HUES48 (cell line): Measurements from ENCODE around the gene TNS3.

Experiments
- H3K27ac ChIP-seq: one replicate; pipeline ENCODE4 v1.7.0; 2013; ENCODE audit warnings: low read depth, low read length, inconsistent platforms
- H3K27me3 ChIP-seq: 2 replicates; pipeline ENCODE4 v1.6.1; 2013; ENCODE audit warnings: mild to moderate bottlenecking, low read length; ENCODE audit not compliant: control insufficient read depth, insufficient read depth
- H3K36me3 ChIP-seq: 2 replicates; pipeline ENCODE4 v1.6.1; 2013; ENCODE audit warnings: low read length; ENCODE audit not compliant: control insufficient read depth, insufficient read depth
- H3K4me1 ChIP-seq: 2 replicates; pipeline ENCODE4 v1.6.1; 2013; ENCODE audit warnings: mild to moderate bottlenecking, low read length; ENCODE audit not compliant: control insufficient read depth, insufficient read depth
- H3K4me3 ChIP-seq: 2 replicates; pipeline ENCODE4 v1.5.1; 2013; ENCODE audit warnings: mild to moderate bottlenecking, low read depth, low read length
- H3K9ac ChIP-seq: 2 replicates; pipeline ENCODE4 v1.6.1; 2013; ENCODE audit warnings: mild to moderate bottlenecking, low read depth, low read length, moderate library complexity
- H3K9me3 ChIP-seq: 2 replicates; pipeline ENCODE4 v1.6.1; 2013; ENCODE audit warnings: low read length; ENCODE audit not compliant: control insufficient read depth, insufficient read depth

TNS3 gene

GRCh38 chr7:47327346-47327697 is 254.6 kb downstream of the TNS3 start:
- no peak overlapping the region for H3K9ac ChIP-seq
- H3K4me3 ChIP-seq: no peak overlapping the region
- H3K4me1 ChIP-seq: peaks cover 32% of the 10 kb centered on the region

GRCh38 chr7:47326808-47327207 is 255.1 kb downstream of the TNS3 start:
- H3K27ac ChIP-seq: peak overlapping the region; percentile 93
- H3K4me3 ChIP-seq: no peak overlapping the region
- H3K27me3 ChIP-seq: no peaks in the 10 kb centered on the region
- H3K36me3 ChIP-seq: no peaks in the 10 kb centered on the region
- H3K9me3 ChIP-seq: no peaks in the 10 kb centered on the region
- H3K4me1 ChIP-seq: peaks cover 27% of the 10 kb centered on the region
- no peak overlapping the region for H3K9ac ChIP-seq

More at GRCh38 chr7:47327346-47327697, 254.6 kb downstream of the TNS3 start:
- Histone ChIP-seq H3K36me3 (no peaks in the 10 kb centered on the region), H3K27me3 (no peaks in the 10 kb centered on the region), H3K9me3 (no peaks in the 10 kb centered on the region), H3K27ac (peak overlapping the region; percentile 93)

- H3K27me3 ChIP-seq: no peaks in the 10 kb centered on the region
- no peak overlapping the region for H3K27ac ChIP-seq
- H3K9me3 ChIP-seq: no peaks in the 10 kb centered on the region
- no peak overlapping the region for H3K4me3 ChIP-seq
- no peaks in the 10 kb centered on the region for H3K36me3 ChIP-seq
- H3K9ac ChIP-seq: no peak overlapping the region
- peaks cover 22% of the 10 kb centered on the region for H3K4me1 ChIP-seq
Measured at GRCh38 chr7:47326220-47326619, 255.7 kb downstream of the TNS3 start.

- peaks cover 22% of the 10 kb centered on the region for H3K4me1 ChIP-seq
- no peak overlapping the region for H3K4me3 ChIP-seq
- no peak overlapping the region for H3K27ac ChIP-seq
- H3K9ac ChIP-seq: no peak overlapping the region
- H3K27me3 ChIP-seq: no peaks in the 10 kb centered on the region
- no peaks in the 10 kb centered on the region for H3K9me3 ChIP-seq
- H3K36me3 ChIP-seq: no peaks in the 10 kb centered on the region
Measured at GRCh38 chr7:47325337-47325736, 256.6 kb downstream of the TNS3 start.

GRCh38 chr7:47323904-47324303 is 258.0 kb downstream of the TNS3 start:
- Histone ChIP-seq H3K9ac (no peak overlapping the region), H3K27me3 (no peaks in the 10 kb centered on the region), H3K27ac (no peak overlapping the region), H3K4me1 (peaks cover 22% of the 10 kb centered on the region), H3K36me3 (peaks cover 2% of the 10 kb centered on the region; the same call in 1 of the 2 replicates), H3K9me3 (no peaks in the 10 kb centered on the region), H3K4me3 (no peak overlapping the region)

- Histone ChIP-seq H3K36me3 (peaks cover 6% of the 10 kb centered on the region; the same call in 1 of the 2 replicates), H3K27me3 (no peaks in the 10 kb centered on the region), H3K4me1 (peaks cover 13% of the 10 kb centered on the region), H3K9ac (no peak overlapping the region), H3K4me3 (no peak overlapping the region), H3K9me3 (no peaks in the 10 kb centered on the region), H3K27ac (no peak overlapping the region)
Measured at GRCh38 chr7:47322731-47323130, 259.2 kb downstream of the TNS3 start.

- Histone ChIP-seq H3K27ac (no peak overlapping the region), H3K27me3 (no peaks in the 10 kb centered on the region), H3K9ac (no peak overlapping the region), H3K4me3 (no peak overlapping the region), H3K4me1 (peaks cover 9% of the 10 kb centered on the region), H3K9me3 (no peaks in the 10 kb centered on the region), H3K36me3 (peaks cover 6% of the 10 kb centered on the region; the same call in 1 of the 2 replicates)
Measured at GRCh38 chr7:47320296-47320695, 261.6 kb downstream of the TNS3 start.

- no peak overlapping the region for H3K4me3 ChIP-seq
- H3K9ac ChIP-seq: no peak overlapping the region
- peaks cover 26% of the 10 kb centered on the region for H3K4me1 ChIP-seq
- H3K27me3 ChIP-seq: no peaks in the 10 kb centered on the region
- H3K36me3 ChIP-seq: peaks cover 6% of the 10 kb centered on the region; the same call in 1 of the 2 replicates
- no peak overlapping the region for H3K27ac ChIP-seq
- H3K9me3 ChIP-seq: no peaks in the 10 kb centered on the region
Measured at GRCh38 chr7:47318395-47319182, 263.3 kb downstream of the TNS3 start.

GRCh38 chr7:47317487-47317886 is 264.4 kb downstream of the TNS3 start:
- Histone ChIP-seq H3K9me3 (no peaks in the 10 kb centered on the region), H3K36me3 (peaks cover 6% of the 10 kb centered on the region; the same call in 1 of the 2 replicates)

GRCh38 chr7:47314728-47315607 is 266.9 kb downstream of the TNS3 start:
- Histone ChIP-seq H3K9ac (no peak overlapping the region; the same call in 1 of the 2 replicates), H3K4me1 (peaks cover 26% of the 10 kb centered on the region), H3K9me3 (no peaks in the 10 kb centered on the region), H3K4me3 (0 out of 2 replicates have a peak overlapping the region, but pooled peaks have one; percentile 5), H3K27ac (peak overlapping the region; percentile 58), H3K36me3 (peaks cover 3% of the 10 kb centered on the region; the same call in 1 of the 2 replicates), H3K27me3 (no peaks in the 10 kb centered on the region)

More at GRCh38 chr7:47317487-47317886, 264.4 kb downstream of the TNS3 start:
- Histone ChIP-seq H3K27ac (no peak overlapping the region), H3K27me3 (no peaks in the 10 kb centered on the region), H3K9ac (no peak overlapping the region), H3K4me1 (peaks cover 26% of the 10 kb centered on the region), H3K4me3 (no peak overlapping the region)

GRCh38 chr7:47314248-47314647 is 267.7 kb downstream of the TNS3 start:
- Histone ChIP-seq H3K9me3 (no peaks in the 10 kb centered on the region), H3K9ac (no peak overlapping the region), H3K27ac (no peak overlapping the region)

More at GRCh38 chr7:47314248-47314647, 267.7 kb downstream of the TNS3 start:
- H3K27me3 ChIP-seq: no peaks in the 10 kb centered on the region
- peaks cover 26% of the 10 kb centered on the region for H3K4me1 ChIP-seq
- H3K4me3 ChIP-seq: no peak overlapping the region
- peaks cover 3% of the 10 kb centered on the region; the same call in 1 of the 2 replicates for H3K36me3 ChIP-seq
